GM18909 (cell line): ENCODE data around the gene SLC22A14.
"Not testable (repeated sequence)": the region's sequence is repeated elsewhere in the genome, so short reads cannot be mapped to it uniquely, and the experiment has no call there.

Experiments
- ATAC-seq: cut with Tn5 transposase; IDR thresholded peaks from one replicate; pipeline ENCODE4 v1.9.1; 2021; ENCODE audit warnings: mild to moderate bottlenecking; ENCODE audit not compliant: unreplicated experiment, poor library complexity

Gene SLC22A14, protein sequence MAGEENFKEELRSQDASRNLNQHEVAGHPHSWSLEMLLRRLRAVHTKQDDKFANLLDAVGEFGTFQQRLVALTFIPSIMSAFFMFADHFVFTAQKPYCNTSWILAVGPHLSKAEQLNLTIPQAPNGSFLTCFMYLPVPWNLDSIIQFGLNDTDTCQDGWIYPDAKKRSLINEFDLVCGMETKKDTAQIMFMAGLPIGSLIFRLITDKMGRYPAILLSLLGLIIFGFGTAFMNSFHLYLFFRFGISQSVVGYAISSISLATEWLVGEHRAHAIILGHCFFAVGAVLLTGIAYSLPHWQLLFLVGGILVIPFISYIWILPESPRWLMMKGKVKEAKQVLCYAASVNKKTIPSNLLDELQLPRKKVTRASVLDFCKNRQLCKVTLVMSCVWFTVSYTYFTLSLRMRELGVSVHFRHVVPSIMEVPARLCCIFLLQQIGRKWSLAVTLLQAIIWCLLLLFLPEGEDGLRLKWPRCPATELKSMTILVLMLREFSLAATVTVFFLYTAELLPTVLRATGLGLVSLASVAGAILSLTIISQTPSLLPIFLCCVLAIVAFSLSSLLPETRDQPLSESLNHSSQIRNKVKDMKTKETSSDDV

DNA sequence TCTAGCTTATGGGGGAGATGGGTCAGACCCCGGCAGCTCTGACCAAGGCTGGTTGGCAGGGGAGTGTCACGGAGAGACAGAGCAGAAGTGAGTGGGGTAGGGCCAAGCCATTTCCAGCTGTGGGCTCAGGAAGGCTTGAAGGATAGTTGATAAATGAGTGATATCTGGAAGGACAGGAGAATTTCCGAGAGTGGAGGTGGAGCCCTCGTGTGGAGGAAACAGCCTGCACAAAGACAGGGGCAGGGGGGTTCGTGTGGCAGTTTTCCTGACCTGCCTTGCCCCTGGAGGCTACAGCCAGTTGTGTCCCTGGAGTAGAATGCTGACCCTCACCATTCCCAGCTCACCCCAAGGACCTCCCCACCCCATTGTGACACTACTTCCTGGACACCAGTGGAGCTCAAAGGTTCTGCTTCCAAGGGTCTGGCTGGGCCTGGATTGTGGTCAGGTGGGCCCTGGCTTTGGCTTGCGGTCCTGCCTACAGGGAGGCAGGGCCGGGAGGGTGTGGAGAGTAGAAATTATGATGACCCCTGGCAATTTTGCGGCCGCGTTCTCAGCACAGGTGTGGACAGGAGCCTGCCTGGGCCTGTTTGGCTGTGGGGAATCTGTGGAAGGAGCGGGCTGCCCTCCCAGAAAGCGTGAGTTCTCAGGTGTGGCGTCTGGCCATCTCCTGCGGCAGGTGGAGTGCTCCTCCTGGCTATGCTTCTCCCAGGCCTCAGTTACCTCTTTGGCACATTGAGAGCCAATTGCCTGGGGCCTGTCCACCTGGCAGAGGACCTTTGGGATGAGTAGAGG is at the start of gene SLC22A14:
Gene SLC22A14, plus strand, starts transcription at position 400 of the 792 bp plus-strand sequence. CDS start 23,733 bp downstream, outside the sequence.
- no peak for ATAC-seq

DNA sequence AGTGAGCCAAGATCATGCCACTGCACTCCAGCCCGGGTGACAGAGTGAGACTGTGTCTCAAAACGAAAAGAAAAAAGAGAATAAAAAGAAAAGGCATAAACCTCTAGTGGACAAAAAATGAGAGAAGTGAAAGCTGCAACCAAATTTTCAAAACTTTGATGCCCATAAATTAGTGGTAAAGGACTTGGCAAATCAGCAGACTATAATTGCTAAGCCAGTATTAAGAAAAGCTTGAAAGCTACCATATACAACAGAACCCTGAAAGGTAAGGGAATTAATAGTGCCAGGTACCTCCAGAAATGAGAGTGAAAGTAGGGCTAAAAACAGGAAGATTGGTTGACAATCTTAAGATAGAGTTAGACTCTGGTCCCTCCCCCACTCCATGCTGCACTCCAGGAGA is 49.4 kb upstream of the SLC22A14 start:
- no peak for ATAC-seq

DNA sequence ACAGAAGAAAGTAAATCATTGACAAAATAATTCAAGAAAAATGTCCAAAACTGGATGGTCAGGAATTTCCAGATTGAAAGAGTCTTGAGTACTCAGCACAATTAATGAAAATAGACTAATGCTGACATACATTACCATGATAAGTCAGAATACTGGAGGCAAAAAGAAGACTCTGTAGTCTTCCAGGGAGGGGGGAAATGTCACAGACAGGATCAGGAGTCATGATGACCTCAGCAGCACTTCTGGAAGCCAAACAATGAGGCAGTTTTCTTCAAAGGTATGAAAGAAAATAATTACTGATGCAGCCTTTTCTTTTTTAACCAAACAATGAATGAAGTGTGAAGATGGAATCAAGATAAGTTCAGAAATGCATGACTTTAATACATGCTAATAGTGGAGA is 46.6 kb upstream of the SLC22A14 start:
- ATAC-seq: no peak

DNA sequence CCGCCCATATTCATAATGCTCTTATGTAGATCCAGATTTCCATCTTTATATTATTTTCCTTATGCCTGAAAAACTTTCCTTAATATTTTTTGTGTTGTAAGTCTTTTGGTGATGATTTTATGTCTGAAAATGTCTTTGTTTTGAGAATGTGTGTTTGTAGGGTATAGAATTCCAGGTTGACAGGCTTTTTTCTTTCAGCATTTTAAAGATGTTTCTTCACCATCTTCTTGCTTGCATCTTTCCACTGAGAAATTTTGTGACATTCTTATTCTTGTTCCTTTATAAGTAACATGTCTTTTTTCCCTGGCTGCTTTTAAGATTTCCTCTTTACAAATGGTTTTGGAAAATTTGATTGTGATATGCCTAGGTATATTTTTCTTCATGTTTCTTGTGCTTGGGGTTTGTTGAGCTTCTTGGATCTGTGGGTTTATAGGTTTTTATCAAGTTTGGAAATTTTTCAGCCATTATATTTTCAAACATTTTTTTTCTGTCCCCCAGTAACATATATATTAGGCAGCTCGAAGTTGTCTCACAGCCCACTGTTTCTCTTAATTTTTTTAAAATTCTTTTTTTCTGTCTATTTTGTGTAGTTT is 43.6 kb upstream of the SLC22A14 start:
- no peak for ATAC-seq

DNA sequence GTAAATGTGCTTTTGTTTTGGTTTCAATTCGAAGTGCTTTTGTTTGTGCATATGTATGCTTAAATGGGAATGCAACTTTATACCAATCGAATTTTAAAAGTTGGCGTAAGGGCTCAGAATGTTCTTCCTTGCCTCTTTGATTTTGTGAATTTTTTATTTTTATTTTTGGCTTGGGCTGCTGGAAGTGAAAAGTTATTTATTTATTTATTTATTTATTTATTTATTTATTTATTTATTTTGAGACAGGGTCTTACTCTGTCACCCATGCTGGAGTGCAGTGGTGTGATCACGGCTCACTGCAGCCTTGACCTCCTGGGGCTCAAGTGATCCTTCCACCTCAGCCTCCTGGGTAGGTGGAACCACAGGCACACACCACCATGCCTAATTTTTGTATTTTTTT is 39.3 kb upstream of the SLC22A14 start:
- not testable (repeated sequence) for ATAC-seq

DNA sequence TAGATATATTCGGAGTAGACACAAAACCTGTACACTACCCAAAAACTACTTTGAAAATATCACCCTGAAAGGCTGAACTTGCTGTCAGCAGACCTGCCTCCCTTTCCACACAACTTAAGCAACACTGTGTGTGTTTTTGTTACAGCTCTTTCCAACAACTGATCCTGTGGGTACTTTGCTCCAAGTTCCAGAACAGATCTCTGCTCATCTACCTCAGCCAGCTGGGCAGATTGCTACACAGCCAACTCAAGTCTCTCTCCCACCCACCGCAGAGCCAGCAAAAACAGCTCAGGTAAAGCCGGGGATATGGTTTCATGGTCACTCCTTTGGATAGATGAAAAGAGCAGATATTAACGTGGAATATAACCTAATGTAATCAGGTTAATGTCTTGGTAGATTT is 36.2 kb upstream of the SLC22A14 start:
- ATAC-seq: no peak

DNA sequence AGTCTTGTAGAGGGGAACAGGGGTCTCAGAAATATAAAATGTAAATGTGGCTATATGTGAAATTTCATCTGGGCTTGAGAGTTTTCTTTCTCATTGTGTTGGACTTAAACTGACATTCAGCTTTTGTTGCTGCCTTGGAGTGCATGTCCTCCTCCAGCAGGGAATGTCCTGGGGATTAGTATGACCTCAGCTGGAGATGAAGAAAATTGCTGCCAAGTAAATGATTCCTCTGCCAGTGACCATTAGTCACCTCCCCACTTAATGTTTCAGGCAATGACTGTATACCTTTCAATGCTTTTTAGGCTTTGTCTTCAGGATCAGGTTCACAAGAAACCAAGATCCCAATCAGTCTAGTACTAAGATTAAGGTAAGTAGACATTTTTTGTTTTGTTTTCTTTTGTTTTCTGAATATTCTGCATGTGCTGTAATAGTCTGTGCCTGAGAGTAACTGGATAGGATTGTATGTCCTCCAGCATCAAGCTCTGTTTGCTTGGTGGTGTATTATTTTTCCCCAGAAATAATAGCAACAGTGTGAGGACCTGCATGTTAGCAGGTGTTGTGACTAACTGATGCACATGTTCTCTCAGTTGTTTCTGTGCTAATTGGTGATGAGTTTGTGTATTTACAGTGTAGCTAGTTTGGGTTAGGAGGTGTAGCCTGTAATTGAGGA is 34.6 kb upstream of the SLC22A14 start:
- no peak for ATAC-seq

DNA sequence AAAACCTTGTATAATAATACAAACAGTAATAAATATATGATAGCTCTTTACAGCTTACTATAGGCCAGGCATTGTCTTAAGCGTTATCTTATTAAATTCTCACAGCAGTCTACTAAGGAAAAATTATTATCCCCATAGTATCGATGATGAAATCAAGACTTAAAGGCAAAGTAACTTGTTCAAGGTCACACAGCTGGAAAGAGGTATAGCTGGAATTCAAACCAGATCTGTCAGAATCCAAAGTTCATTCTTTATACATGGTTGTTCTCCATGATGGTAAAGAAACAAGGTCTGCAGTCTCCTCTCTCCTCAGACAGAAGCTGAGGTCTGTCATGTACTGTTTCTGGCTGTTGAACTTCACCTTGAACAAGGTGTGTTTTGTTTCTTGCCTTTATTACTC is 31.9 kb upstream of the SLC22A14 start:
- ATAC-seq: no peak

DNA sequence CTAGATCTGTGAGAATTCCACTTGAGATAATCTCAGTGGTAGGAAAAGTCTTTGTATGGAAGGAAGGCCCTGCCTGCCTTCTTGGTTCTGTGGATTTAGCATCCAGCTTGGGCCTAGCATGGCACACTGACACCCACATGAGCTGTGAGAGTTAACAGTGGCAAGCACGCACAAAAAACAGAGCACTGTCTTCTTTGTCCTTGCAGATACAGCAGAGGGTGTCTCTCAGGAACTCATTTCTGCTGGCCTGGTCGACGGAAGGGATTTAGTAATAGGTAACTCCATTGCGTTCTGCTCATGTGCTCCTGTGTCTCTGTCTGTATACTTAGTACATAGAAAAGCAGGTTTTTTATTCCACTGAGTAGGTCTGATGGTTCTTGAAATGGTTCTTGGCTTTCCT is 30.9 kb upstream of the SLC22A14 start:
- ATAC-seq: no peak

DNA sequence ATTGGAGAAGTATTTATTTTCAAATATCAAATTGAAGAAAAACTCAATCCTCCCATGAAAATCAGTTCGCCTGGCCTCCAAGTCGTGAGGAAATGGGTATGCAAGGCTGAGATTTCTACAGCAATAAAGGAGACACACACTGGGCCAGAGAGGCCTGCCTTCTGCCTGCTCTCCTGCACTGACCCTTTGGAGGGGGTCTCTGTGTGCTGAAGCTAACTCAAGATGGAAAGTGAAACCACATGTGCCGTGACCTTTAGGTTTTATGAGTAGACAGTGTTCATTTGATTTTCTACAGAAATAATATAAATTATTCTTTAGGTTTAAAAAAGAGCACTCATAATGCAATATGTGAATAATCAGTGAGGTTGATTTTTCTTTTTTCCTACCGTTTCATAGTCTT is 28.4 kb upstream of the SLC22A14 start:
- no peak for ATAC-seq

DNA sequence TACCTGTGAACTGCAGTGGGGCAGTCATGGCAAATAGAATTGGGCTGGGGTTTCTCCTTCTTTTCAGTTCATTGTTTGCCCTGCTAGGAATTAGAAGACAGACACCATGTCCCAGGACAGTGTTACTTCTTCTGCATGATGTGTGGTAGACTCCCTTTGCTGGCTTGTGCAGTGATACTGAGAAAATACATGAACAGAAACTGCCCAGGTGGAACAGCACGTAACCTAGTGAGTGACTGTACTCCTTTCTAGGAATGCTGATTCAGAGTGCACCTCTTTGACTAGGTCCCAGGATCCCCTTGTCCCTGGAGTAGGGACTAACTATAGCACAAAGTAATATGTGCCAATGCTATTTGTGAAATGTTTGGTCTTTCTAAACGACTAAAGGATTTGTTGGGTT is 27.2 kb upstream of the SLC22A14 start:
- no peak for ATAC-seq

DNA sequence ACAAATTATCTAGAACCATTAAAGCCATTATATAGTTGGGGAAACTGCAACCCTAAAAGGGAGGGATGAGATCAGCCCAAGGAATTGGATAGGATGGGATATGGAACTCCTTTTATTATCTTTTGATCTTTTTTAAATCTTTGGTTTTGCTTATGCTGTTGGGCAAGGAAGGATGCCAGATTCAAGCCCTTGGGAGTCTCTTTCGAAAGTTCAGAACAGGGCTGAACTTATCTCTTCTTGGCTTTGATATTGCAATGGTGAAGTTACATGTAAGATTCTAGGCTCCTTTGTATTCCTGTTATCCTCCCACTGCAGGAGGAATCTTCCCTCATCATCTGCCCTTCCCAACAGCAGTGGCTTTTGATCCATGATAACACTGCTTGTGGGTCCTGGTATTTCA is 26.5 kb upstream of the SLC22A14 start:
- no peak for ATAC-seq

DNA sequence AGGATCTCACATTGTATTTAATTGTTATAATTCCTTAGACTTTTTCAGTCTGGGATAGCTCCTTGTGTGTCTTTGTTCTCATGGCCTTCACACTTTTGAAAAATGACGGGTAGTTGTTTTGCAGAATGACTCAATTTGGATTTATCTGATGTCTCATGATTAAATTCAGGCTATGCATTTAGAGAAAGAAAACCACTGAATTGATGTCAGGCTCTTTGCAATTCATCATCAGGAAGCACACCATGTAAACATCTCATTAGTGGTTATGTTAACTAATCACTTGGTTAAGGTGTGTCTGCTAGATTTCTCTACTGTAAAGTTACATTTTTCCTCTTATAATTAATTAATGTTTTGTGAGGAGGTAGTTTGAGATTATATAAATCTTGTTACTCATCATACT is 24.5 kb upstream of the SLC22A14 start:
- ATAC-seq: no peak

DNA sequence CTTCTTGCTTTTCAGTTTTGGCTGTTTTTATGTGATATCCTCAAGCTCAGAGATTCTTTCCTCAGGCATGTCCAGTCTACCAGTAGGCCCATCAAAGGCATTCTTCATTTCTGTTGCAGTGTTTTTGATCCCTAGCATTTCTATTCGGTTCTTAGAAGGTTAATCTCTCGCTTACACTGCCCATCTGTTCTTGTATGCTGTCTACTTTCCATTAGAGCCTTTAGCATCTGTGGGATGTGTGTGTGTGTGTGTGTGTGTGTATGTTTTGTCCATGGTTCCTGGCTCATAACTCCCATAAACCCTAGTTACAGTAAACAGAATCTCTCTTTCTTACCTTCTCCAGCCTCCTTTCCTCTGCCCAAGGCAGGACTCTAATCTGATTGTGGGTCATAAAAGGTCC is 21.6 kb upstream of the SLC22A14 start:
- no peak for ATAC-seq

DNA sequence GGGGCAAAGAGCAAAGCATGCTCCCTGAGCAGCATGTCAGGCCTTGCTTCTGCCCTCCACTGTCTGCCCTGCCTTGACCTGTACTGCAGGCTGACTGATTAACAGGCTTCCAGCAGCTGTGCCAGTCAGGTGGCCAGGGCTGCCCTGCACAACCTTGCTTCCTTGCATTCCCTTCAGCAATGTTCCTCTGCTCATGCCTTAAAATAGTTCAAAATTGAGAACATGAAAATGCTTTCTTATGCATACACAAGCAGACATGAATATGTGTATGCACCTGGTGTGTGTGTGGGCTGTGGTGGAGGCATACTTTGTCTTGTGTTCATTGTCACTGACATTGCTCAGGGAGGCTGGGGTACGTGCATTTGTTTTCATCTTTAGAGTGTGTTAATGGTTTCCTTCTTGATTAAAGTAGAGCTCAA is 17.7 kb upstream of the SLC22A14 start:
- ATAC-seq: no peak

DNA sequence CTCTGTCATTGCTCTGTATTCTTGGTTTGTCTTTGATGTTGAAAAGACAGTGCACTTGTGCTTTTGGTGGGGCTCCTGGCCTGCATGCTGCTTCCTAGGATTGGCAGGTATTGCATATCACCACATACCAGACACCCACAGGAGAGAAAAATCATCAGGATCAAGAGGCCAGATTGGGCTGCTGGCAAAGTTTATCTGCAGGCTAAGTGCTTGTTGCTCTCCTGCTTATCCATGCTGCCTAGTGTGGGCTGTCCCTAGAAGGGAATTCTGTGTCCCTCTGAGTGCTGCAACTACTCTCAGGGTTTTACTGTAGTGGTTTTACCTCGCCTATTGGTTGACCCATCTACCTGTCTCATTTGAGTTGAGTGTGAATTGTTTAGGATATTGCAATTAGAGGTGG is 17.3 kb upstream of the SLC22A14 start:
- ATAC-seq: no peak

DNA sequence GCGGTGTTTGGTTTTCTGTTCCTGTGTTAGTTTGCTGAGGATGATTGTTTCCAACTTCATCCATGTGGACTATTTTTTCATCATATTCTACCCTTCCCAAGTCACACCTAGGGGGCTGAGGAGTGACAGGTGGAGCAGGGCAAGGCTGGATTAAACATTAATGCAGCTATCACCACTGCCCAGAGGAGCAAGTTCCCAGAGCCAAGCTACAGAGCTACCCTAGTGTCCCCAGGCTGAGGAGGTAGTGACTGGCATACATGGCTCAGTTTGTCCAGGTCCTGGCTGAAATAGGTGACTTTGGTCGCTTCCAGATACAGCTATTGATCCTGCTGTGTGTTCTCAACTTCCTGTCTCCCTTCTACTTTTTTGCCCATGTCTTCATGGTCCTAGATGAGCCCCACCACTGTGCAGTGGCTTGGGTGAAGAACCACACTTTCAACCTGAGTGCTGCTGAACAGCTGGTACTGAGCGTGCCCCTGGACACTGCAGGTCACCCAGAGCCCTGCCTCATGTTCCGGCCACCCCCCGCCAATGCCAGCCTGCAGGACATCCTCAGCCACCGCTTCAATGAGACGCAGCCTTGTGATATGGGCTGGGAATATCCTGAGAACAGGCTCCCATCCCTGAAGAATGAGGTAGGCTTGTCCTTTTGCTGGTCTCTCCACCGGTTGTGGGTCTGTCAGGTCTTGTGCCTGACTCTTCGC is 16.3 kb upstream of the SLC22A14 start, which contains the start of gene SLC22A13:
Gene SLC22A13, plus strand, starts transcription at position 209 of the 704 bp plus-strand sequence. Its CDS starts 49 bp downstream, at position 258.
- ATAC-seq: no peak

DNA sequence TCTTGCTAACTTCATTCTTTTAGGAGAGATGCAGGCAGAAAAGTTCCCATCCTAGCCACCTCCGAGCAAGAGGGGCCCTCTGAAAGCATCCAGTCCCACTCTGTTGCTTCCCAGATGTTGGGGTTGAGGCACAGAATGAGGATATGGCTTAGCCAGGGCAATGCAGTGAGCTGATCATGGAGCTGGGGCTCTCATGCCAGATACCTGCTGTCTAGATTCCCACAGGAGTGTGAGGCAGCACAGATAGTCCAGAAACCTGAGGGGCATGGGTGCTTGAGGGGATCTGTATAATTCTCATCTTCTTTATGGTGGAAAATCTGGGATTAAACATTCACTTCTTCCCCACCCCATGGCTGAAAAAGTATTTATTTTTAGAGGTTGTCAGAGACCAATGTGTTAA is 15.3 kb upstream of the SLC22A14 start:
- no peak for ATAC-seq

DNA sequence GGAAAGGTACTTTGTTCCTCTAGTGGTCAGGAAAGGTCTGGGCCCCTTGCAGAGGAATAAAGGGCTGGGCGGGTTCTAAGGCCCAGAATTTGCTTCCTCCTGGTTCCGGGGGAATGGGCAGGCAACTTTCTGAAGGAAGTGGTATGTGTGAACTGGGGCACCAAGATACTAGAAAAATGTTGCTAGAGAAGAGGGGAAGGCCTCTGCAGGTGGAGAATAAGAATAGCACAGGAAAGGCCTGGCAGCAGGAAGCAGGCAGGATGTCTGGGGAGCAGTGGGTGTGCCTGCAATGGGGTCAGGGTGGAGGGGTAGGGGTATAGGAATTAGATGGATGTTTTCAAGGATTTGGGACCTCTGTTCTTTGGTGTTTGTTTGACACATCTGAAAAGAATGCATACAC is 14.4 kb upstream of the SLC22A14 start:
- no peak for ATAC-seq

DNA sequence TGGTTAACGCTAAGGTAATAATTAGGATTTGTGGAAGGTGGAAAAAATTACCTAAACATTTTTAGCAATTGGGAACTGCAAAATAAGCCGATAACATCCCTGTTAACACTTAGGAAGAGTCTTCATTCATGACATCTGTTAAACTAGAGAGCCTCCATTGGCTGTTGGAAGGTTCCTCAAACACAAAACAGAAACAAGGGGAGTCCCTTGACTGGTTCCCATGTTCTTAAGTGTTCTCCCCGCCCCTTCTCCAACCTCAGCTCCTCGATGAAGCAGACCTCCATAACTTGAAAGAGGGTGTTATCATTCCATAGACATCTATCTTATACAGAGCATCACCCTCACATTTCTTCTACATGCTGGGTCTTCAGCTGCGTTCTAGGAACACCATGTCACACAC is 14.0 kb upstream of the SLC22A14 start:
- ATAC-seq: no peak
